Progenitor cell of endocrine pancreas (in vitro differentiated cells): ENCODE measurements around the gene ZC3H15. TPM values are rescaled to one million over a fixed set of nuclear protein-coding genes. Genes with fewer than 3 reads are reported as not detected.

ENCODE experiments used
- DNase-seq: peaks from one replicate; pipeline ENCODE4 v3.0.0; 2021; ENCODE audit warnings: low spot score; ENCODE audit not compliant: unreplicated experiment
- H3K27ac Mint-ChIP-seq: 2 replicates; pipeline ENCODE4 v1.8.0; 2021; ENCODE audit warnings: mild to moderate bottlenecking, moderate library complexity, mixed read lengths
- H3K27me3 Mint-ChIP-seq: 2 replicates; pipeline ENCODE4 v1.8.0; 2021; ENCODE audit warnings: mixed read lengths
- H3K36me3 Mint-ChIP-seq: 2 replicates; pipeline ENCODE4 v1.8.0; 2022; ENCODE audit warnings: mixed read lengths; ENCODE audit not compliant: insufficient read depth
- H3K4me1 Mint-ChIP-seq: 2 replicates; pipeline ENCODE4 v1.8.0; 2021; ENCODE audit warnings: low read depth, mixed read lengths
- H3K4me3 Mint-ChIP-seq: 2 replicates; pipeline ENCODE4 v1.8.0; 2021; ENCODE audit warnings: low read depth, mild to moderate bottlenecking, moderate library complexity, mixed read lengths
- H3K9me3 Mint-ChIP-seq: 2 replicates; pipeline ENCODE4 v1.8.0; 2021; ENCODE audit warnings: low read depth, mixed read lengths
- total RNA-seq: library from RNA; stranded (reverse); gene quantifications from 2 replicates; pipeline ENCODE4 v1.2.1, GENCODE V29; 2021
- TF ChIP-seq, protein P1 (sequence below): fragments of 200-600 bp; sonication (generic); IDR thresholded peaks from one replicate; pipeline ENCODE4 v1.5.0; 2021; ENCODE audit warnings: antibody characterized with exemption, mild to moderate bottlenecking; ENCODE audit not compliant: unreplicated experiment

Gene ZC3H15
- total RNA-seq, 1 donor from 2014 or later: 55.4 TPM

DNA sequence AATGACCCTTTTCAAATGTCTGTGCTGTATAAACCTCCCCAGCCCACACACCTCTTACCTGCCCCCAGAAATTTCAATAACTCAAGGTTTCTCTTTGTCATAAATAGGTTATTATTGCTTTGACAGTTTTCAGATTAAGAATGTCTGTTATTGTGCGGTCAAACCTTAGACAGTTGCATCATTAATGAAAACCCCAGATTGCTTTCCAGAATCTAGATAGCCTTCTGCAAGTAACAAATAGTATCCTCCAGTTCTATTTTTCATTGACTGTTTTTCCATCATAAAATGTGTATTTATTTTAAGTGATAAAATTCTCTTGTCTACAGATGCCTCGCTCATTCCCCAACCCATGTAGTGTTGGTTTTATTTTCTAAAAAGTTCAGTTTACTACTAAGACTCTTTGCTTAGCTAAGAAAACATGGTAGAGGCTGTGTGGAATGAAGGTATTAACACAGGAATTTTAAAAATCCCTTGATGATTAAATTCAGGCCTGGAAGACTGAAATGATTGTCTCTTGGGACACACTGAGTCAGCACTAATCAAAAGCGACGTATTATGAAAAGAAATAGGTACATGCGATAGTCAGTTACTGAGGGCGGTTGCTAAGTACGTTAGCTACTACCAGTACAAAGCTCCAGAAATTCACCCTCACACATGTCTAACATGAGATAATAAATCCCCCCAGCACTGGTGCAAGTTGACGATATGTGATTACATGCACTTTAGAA, 65.4 kb downstream of the ZC3H15 start:
- no peak overlapping the region for H3K4me3 Mint-ChIP-seq
- peaks cover 3% of the 10 kb centered on the region for H3K9me3 Mint-ChIP-seq
- H3K27me3 Mint-ChIP-seq: no peaks in the 10 kb centered on the region
- H3K4me1 Mint-ChIP-seq: no peaks in the 10 kb centered on the region
- H3K27ac Mint-ChIP-seq: no peak overlapping the region
- no peaks in the 10 kb centered on the region for H3K36me3 Mint-ChIP-seq
- TF ChIP-seq, protein P1, sequence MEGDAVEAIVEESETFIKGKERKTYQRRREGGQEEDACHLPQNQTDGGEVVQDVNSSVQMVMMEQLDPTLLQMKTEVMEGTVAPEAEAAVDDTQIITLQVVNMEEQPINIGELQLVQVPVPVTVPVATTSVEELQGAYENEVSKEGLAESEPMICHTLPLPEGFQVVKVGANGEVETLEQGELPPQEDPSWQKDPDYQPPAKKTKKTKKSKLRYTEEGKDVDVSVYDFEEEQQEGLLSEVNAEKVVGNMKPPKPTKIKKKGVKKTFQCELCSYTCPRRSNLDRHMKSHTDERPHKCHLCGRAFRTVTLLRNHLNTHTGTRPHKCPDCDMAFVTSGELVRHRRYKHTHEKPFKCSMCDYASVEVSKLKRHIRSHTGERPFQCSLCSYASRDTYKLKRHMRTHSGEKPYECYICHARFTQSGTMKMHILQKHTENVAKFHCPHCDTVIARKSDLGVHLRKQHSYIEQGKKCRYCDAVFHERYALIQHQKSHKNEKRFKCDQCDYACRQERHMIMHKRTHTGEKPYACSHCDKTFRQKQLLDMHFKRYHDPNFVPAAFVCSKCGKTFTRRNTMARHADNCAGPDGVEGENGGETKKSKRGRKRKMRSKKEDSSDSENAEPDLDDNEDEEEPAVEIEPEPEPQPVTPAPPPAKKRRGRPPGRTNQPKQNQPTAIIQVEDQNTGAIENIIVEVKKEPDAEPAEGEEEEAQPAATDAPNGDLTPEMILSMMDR: no peak
- no peak for DNase-seq

DNA sequence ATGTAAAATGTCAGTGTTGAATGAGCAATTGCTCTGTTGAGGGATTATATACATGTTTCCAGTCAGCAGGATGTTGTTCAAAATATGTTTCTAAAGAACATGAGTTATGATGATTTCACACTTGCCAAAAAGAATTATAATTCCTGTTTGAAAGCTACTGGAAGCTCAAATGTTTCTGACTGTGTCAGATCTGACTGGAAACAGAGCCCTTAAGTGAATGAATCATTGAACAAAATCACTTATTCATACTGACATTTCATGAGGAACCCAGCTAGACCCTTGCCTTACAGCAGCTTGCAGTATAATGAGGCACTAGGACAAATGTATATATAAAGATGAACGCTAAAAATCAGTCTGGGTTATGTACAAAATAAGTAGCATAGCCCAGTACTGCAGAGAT, 68.4 kb downstream of the ZC3H15 start:
- TF ChIP-seq, protein P1: no peak
- no peak for DNase-seq
- H3K27me3 Mint-ChIP-seq: no peaks in the 10 kb centered on the region
- H3K36me3 Mint-ChIP-seq: no peaks in the 10 kb centered on the region
- peaks cover 3% of the 10 kb centered on the region for H3K9me3 Mint-ChIP-seq
- no peaks in the 10 kb centered on the region for H3K4me1 Mint-ChIP-seq
- no peak overlapping the region for H3K27ac Mint-ChIP-seq
- H3K4me3 Mint-ChIP-seq: no peak overlapping the region

DNA sequence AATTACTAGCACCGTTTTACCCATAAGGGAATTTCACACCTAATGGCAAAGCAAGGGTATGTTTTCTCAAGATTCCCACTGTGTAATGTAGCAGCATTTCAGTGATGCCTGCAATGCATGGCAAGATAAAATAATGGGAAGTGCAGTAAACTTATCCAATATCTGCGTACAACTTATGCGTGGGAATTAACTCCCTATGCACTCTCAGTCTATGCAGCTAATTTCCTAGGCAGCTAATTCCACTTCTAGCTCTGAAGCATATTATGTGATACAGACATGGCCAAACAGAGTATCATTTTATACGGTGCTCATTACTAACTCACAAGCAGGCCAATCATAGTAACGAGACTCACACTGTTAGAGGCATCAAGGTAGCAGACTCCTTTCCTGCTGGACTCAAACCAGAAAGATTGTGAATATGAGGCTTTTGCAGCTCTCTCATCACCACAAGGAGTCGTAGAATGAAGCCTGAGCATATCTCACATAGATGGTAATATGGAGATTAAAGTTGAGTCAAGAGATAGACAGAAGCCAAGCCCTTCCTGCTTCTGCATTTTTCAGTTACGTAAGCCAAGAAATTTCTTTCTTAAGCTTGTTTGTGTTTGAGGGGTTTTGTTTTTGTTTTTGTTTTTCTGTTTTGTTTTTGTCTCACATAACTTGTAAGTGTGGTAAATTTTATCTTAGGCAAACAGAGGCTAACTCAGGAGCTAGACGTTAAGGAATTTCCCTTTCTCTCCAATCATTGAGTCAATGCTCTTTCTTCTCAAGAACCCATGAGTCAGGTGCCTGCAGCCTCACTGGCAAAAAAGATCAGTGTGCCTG, 69.0 kb downstream of the ZC3H15 start:
- TF ChIP-seq, protein P1: no peak
- Mint-ChIP-seq H3K9me3 (peaks cover 3% of the 10 kb centered on the region), H3K27ac (no peak overlapping the region), H3K27me3 (no peaks in the 10 kb centered on the region), H3K4me3 (no peak overlapping the region), H3K36me3 (no peaks in the 10 kb centered on the region), H3K4me1 (no peaks in the 10 kb centered on the region)
- DNase-seq: no peak

DNA sequence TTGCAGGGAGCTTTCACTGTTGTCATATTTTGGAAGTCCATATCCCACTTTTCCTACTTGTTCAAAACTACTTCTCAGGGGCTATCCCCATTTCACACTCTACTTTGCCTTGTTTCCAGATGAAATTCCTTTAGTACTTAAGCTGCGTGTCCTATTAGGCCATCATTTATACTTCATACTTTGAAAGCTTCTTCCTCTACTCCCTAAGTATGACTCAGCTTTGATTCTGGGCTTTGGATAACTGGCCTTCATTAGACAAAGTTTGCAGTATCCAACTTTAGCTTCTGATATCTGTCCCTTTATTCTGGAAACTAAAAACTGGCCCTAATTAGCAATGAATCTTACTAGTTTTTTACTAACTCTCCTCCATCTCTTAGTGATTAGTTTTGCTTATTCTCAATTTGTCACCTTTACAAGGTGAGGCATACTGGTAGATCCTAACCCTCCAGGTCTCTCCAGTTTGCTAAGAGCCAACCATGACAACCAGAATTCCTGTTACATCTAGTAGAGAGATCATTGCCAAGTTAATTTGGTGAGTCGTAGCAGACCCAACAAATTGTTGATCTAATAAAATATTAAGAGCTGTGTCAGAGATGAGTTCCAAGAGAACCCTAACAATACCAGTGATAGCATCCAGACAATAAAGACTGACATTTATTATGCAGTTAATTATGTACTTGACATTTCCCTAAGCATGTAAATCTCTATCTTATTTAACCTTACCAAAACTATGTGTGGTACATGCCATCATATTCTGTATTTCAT, 72.6 kb downstream of the ZC3H15 start:
- no peaks in the 10 kb centered on the region for H3K27me3 Mint-ChIP-seq
- no peak overlapping the region for H3K4me3 Mint-ChIP-seq
- TF ChIP-seq, protein P1: no peak

More for the DNA sequence above, 72.6 kb downstream of the ZC3H15 start:
- no peak for DNase-seq
- Mint-ChIP-seq H3K4me1 (peaks cover 5% of the 10 kb centered on the region), H3K36me3 (peaks cover 5% of the 10 kb centered on the region), H3K9me3 (peaks cover 7% of the 10 kb centered on the region), H3K27ac (no peak overlapping the region)

Other genes starting within 250 kb of the ZC3H15 start
- 69.1 and 75.3 TPM in 2 replicates for gene ITGAV, start 103.8 kb downstream of the ZC3H15 start, total RNA-seq
- 5.1 and 7.9 TPM in 2 replicates for gene FAM171B, start 207.8 kb downstream of the ZC3H15 start, total RNA-seq